HepG2 (cell line): Measurements from ENCODE around the gene SRRM4.

Source experiments
- ATF2 ChIP-seq: sonication (generic); formaldehyde crosslinking; IDR thresholded peaks from 2 replicates; pipeline ENCODE4 v1.4.0; 2020; ENCODE audit warnings: missing genetic modification reagents
- CAMTA2 ChIP-seq: sonication (generic); formaldehyde crosslinking; IDR thresholded peaks from 2 replicates; pipeline ENCODE4 v1.4.0; 2020; ENCODE audit warnings: mild to moderate bottlenecking, missing genetic modification reagents, borderline replicate concordance
- CTCF ChIP-seq: sonication (generic); formaldehyde crosslinking; IDR thresholded peaks from 2 replicates; pipeline ENCODE4 v1.5.0; 2020; ENCODE audit warnings: mild to moderate bottlenecking, missing genetic modification reagents, moderate library complexity
- EP300 ChIP-seq, 3 experiments: sonication (generic) in 1 of 3; formaldehyde crosslinking in 1 of 3; IDR thresholded peaks; 2 replicates each; pipeline versions ENCODE4 v1.5.1 to v1.6.1; 2011 to 2020; ENCODE audit warnings: low read depth in 2 of 3, low read length in 2 of 3, borderline replicate concordance in 1 of 3, improper control_type of control experiment in 1 of 3, mild to moderate bottlenecking in 1 of 3, missing genetic modification reagents in 1 of 3, moderate library complexity in 1 of 3
- FOXP1 ChIP-seq, 2 experiments: fragments of 450-650 bp in 1 of 2; IDR thresholded peaks; 2 replicates each; pipeline ENCODE4 v1.6.1; 2017 to 2018; ENCODE audit warnings: antibody characterized with exemption in 1 of 2
- GABPA ChIP-seq, 2 experiments: IDR thresholded peaks; 2 replicates each; pipeline ENCODE4 v1.6.1; 2011 to 2016; ENCODE audit warnings: low read depth in 2 of 2, low read length in 1 of 2, missing biosample characterization in 1 of 2, missing genetic modification characterization in 1 of 2
- NFYB ChIP-seq: sonication (generic); formaldehyde crosslinking; IDR thresholded peaks from 2 replicates; pipeline ENCODE4 v1.4.0; 2020; ENCODE audit warnings: missing genetic modification reagents
- RNF2 ChIP-seq: fragments of 450-650 bp; conservative IDR thresholded peaks from 2 replicates; pipeline ENCODE4 v1.6.1; 2016; ENCODE audit warnings: low read depth
- USF2 ChIP-seq, 2 experiments: sonication (generic) in 1 of 2; formaldehyde crosslinking in 1 of 2; IDR thresholded peaks; 2 replicates each; pipeline versions ENCODE4 v1.5.1 to v1.6.1; 2011 to 2020; ENCODE audit warnings: borderline replicate concordance in 1 of 2, low read depth in 1 of 2, low read length in 1 of 2, mild to moderate bottlenecking in 1 of 2, missing genetic modification reagents in 1 of 2, moderate library complexity in 1 of 2
- ZBTB4 ChIP-seq: sonication (generic); formaldehyde crosslinking; IDR thresholded peaks from 2 replicates; pipeline ENCODE4 v1.4.0; 2020; ENCODE audit warnings: missing genetic modification reagents, mild to moderate bottlenecking, borderline replicate concordance

- TF ChIP-seq CAMTA2, result no peak
- no peak for TF ChIP-seq NFYB (CRISPR knock-in tag)
- no peak for TF ChIP-seq FOXP1 (IDR thresholded peaks at IDR 0.05)
- TF ChIP-seq FOXP1 (CRISPR knock-in tag; IDR thresholded peaks at IDR 0.05), result no peak
- no peak for TF ChIP-seq EP300 (IDR thresholded peaks at IDR 0.05; ENCODE audit: low read depth in 2 of 2, low read length in 2 of 2)
- TF ChIP-seq EP300 (CRISPR knock-in tag; IDR thresholded peaks at IDR 0.05; ENCODE audit: borderline replicate concordance), result no peak
- no peak for TF ChIP-seq GABPA (IDR thresholded peaks at IDR 0.05; ENCODE audit: low read depth, low read length)
- no peak for TF ChIP-seq GABPA (CRISPR knock-in tag; IDR thresholded peaks at IDR 0.05; ENCODE audit: low read depth)
- TF ChIP-seq ATF2 (CRISPR knock-in tag), result no peak
- no peak for TF ChIP-seq ZBTB4 (CRISPR knock-in tag)
- no peak for TF ChIP-seq RNF2
- TF ChIP-seq USF2 (IDR thresholded peaks at IDR 0.05; ENCODE audit: low read depth, low read length), result no peak
- no peak for TF ChIP-seq USF2 (CRISPR knock-in tag; IDR thresholded peaks at IDR 0.05; ENCODE audit: borderline replicate concordance)
- no peak for TF ChIP-seq CTCF
These were observed 27.4 kb downstream of the SRRM4 start for GRCh38 chr12:119008691-119009221.
